K562 (cell line): ENCODE data around the gene TPCN1. TPM values are rescaled to one million over a fixed set of nuclear protein-coding genes. Genes with fewer than 3 reads are reported as not detected.
A peak's percentile ranks its signal among the peaks of the same experiment; 100 is the strongest.

ENCODE experiments used
- ATAC-seq: fragments of 200-7000 bp; cut with Tn5 transposase; 3 replicates; pipeline ENCODE4 v1.9.1; 2020; ENCODE audit warnings: moderate library complexity
- BruUV-seq: library from RNA; stranded (reverse); fragments of 400-500 nt; replicated peaks from 2 replicates; lab custom pipeline; 2021; lab: Mats Ljungman, UMichigan
- CTCF ChIA-PET: fragments of 300-600 bp; formaldehyde crosslinking; extraction: SDS; loops from one replicate; lab custom pipeline; 2021; ENCODE audit warnings: low intra/inter-chr PET ratio; lab: Yijun Ruan, JAX
- POLR2A ChIA-PET: fragments of 300-600, 350-650 bp; sonication (Branson Sonifier 250); formaldehyde crosslinking; extraction: SDS; loops from one replicate; lab custom pipeline; 2021; ENCODE audit warnings: antibody characterized with exemption, inconsistent platforms; lab: Yijun Ruan, JAX
- DNase-seq, 4 experiments: peaks; one replicate each; pipeline versions ENCODE4 v3.0.0 to v3.0.0-alpha.2; 2011 to 2018; ENCODE audit warnings: low spot score in 3 of 4, mixed read lengths in 3 of 4; ENCODE audit errors: extremely low read depth in 1 of 4
- FAIRE-seq: peaks from 2 replicates; lab custom pipeline; 2011; peaks lifted over from hg19 to GRCh38; lab: Jason Lieb, UNC
- H2AFZ ChIP-seq: 2 replicates; pipeline ENCODE4 v1.6.0; 2011; ENCODE audit warnings: low read depth, low read length, control low read depth, inconsistent platforms
- H3K27ac ChIP-seq: fragments of 200-600 bp; 3 replicates; pipeline ENCODE4 v1.8.0; 2011; ENCODE audit warnings: low read depth, mild to moderate bottlenecking, control low read depth, inconsistent platforms, low read length, moderate library complexity, mixed read lengths; ENCODE audit errors: extremely low read depth
- H3K27me3 ChIP-seq, 2 experiments: fragments of 300-600 bp in 1 of 2; 2 replicates in 1 of 2; 3 replicates in 1 of 2; pipeline versions ENCODE4 v1.6.0 to v1.8.0; 2011; ENCODE audit warnings: inconsistent platforms in 2 of 2, low read length in 2 of 2, mild to moderate bottlenecking in 1 of 2, mixed read lengths in 1 of 2, moderate library complexity in 1 of 2; ENCODE audit not compliant: control insufficient read depth in 2 of 2, insufficient read depth in 2 of 2
- H3K36me3 ChIP-seq: fragments of 300-600 bp; 3 replicates; pipeline ENCODE4 v1.8.0; 2011; ENCODE audit warnings: mild to moderate bottlenecking, low read length, inconsistent platforms; ENCODE audit not compliant: control insufficient read depth, insufficient read depth
- H3K4me1 ChIP-seq, 2 experiments: fragments of 200-600 bp in 1 of 2; replicated peaks in 1 of 2; 2 replicates in 1 of 2; 3 replicates in 1 of 2; pipeline versions ENCODE4 v1.5.1 to v1.8.0; 2011; ENCODE audit warnings: inconsistent platforms in 2 of 2, low read length in 2 of 2, mild to moderate bottlenecking in 1 of 2, mixed read lengths in 1 of 2, moderate library complexity in 1 of 2; ENCODE audit not compliant: control insufficient read depth in 2 of 2, insufficient read depth in 2 of 2
- H3K4me2 ChIP-seq: 2 replicates; pipeline ENCODE4 v1.6.1; 2011; ENCODE audit warnings: low read length, control low read depth, inconsistent platforms, mixed read lengths; ENCODE audit not compliant: insufficient read depth
- H3K4me3 ChIP-seq: fragments of 200-600 bp; sonication (generic), shearing (Covaris generic); 2 replicates; pipeline ENCODE4 v1.5.1; 2016; ENCODE audit warnings: control low read depth, inconsistent platforms
- H3K79me2 ChIP-seq: fragments of 200-600 bp; 3 replicates; pipeline ENCODE4 v1.8.0; 2011; ENCODE audit warnings: low read length, inconsistent platforms; ENCODE audit not compliant: control insufficient read depth, insufficient read depth
- H3K9ac ChIP-seq, 2 experiments: 2 replicates each; pipeline versions ENCODE4 v1.6.0 to v1.6.1; 2011; ENCODE audit warnings: low read depth in 2 of 2, low read length in 2 of 2, control low read depth in 1 of 2, inconsistent platforms in 1 of 2, mild to moderate bottlenecking in 1 of 2, mixed read lengths in 1 of 2; ENCODE audit not compliant: insufficient read depth in 1 of 2
- H3K9me1 ChIP-seq: one replicate; pipeline ENCODE4 v1.6.0; 2011; ENCODE audit warnings: inconsistent platforms, mild to moderate bottlenecking, low read length, moderate library complexity; ENCODE audit not compliant: control insufficient read depth, insufficient read depth
- H3K9me3 ChIP-seq: replicated peaks from 2 replicates; pipeline ENCODE4 v1.5.1; 2011; ENCODE audit warnings: low read depth, low read length, inconsistent platforms; ENCODE audit not compliant: control insufficient read depth, insufficient read depth
- H4K20me1 ChIP-seq: replicated peaks from 2 replicates; pipeline ENCODE4 v1.6.1; 2011; ENCODE audit warnings: low read length, inconsistent platforms, mixed read lengths; ENCODE audit not compliant: control insufficient read depth, insufficient read depth
- BACH1 ChIP-seq: fragments of 200-800 bp; sonication (Bioruptor generic); IDR thresholded peaks from 2 replicates; pipeline ENCODE4 v1.6.1; 2016; ENCODE audit warnings: missing genetic modification characterization, missing compliant biosample characterization
- WGBS: fragments of 100-300 bp; shearing (Covaris generic); methylation state at CpG from one replicate; pipeline ENCODE4 v1.1.6; 2016; ENCODE audit warnings: low coverage, mixed read lengths; ENCODE audit not compliant: insufficient coverage; ENCODE audit errors: missing lambda C conversion rate; 5-methylcytosine and 5-hydroxymethylcytosine counted together
- in situ Hi-C: fragments of 300-500 bp; cut with MboI; formaldehyde crosslinking; loops from 4 replicates; pipeline ENCODE4 v1.15.0; 2018; ENCODE audit warnings: inconsistent platforms, mixed read lengths
- intact Hi-C: fragments of 100-400 bp; cut with micrococcal nuclease; formaldehyde crosslinking; loops from 2 replicates; pipeline ENCODE4 v1.14.2; 2022
- polyA plus RNA-seq, 8 experiments: library from polyadenylated mRNA; depleted of rRNA in 4 of 8; stranded (reverse) in 5 of 8; unstranded in 3 of 8; fragments of >200 nt; fragmentation: Nextera tagmentation in 2 of 8; fragmentation: Illumina TruSeq in 1 of 8; extraction: Ambion mirVana in 2 of 8; extraction: Trizol in 1 of 8; gene quantifications; 2 replicates each; pipeline versions ENCODE4 v1.2.1 to v1.2.3, GENCODE V29; 2011 to 2014; ENCODE audit warnings: inconsistent platforms in 1 of 8, missing spikeins in 1 of 8
- total RNA-seq, 7 experiments: library from RNA; depleted of rRNA in 6 of 7; stranded (reverse); fragments of >200 nt in 6 of 7; fragmentation: Illumina TruSeq in 2 of 7; extraction: Trizol in 2 of 7; gene quantifications; 2 replicates each; pipeline versions ENCODE4 v1.2.1 to v1.2.3, GENCODE V29; 2011 to 2021; ENCODE audit warnings: low replicate concordance in 1 of 7
- TF ChIP-seq, protein P1 (sequence below), 3 experiments: fragments of 200-800 bp in 1 of 3; fragments of 250-450 bp in 1 of 3; fragments of 450-650 bp in 1 of 3; sonication (Bioruptor Pico) in 1 of 3; sonication (Bioruptor generic) in 1 of 3; formaldehyde crosslinking in 1 of 3; IDR thresholded peaks; 2 replicates each; pipeline versions ENCODE4 v1.6.1 to v1.8.0; 2016 to 2022; ENCODE audit warnings: mild to moderate bottlenecking in 2 of 3, missing genetic modification characterization in 2 of 3, missing compliant biosample characterization in 1 of 3, moderate library complexity in 1 of 3

Gene TPCN1
- total and polyA plus RNA-seq, 9 of the 15 experiments (the other 6 are each of a cell fraction or from before 2014, with no cell fraction given) = 0.80 to 23.8 (median 7.4) TPM

DNA sequence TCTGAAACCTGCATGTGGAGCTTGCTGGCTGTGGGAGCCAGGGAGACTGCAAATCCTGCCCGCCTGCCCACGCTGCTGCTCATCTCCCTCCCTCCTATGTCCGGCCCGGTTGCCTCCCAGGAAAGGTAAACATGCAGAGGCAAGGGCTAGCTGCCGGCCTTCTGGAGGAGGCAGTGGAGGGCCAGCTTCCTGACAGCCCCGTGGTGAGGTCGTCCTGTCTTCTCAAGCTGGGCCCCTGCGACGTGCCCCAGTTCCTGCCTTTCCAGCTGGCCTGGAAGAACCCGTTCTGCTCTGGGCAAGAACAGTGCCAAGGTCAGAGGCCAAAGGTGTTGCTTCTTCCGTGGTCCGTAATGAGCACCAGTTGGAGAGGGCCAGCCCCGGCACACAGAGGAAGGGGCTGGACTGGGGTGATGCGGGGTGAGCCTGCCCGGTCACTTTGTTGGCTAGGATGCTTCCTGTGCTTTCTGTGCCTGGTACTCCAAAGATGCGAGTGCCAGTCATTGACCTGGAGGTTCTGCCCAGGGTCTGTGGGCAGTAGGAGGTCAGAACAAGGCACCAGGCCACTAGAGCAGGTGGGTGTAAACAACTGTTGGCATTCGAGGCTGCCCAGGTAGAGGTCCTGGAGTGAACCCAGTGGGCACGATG is 25.3 kb downstream of the TPCN1 start:
- no TSS peak for BruUV-seq
- WGBS = 86% methylated on average over 15 of the region's 18 CpGs
- TF ChIP-seq BACH1 (tag) = no peak
- TF ChIP-seq, protein P1, sequence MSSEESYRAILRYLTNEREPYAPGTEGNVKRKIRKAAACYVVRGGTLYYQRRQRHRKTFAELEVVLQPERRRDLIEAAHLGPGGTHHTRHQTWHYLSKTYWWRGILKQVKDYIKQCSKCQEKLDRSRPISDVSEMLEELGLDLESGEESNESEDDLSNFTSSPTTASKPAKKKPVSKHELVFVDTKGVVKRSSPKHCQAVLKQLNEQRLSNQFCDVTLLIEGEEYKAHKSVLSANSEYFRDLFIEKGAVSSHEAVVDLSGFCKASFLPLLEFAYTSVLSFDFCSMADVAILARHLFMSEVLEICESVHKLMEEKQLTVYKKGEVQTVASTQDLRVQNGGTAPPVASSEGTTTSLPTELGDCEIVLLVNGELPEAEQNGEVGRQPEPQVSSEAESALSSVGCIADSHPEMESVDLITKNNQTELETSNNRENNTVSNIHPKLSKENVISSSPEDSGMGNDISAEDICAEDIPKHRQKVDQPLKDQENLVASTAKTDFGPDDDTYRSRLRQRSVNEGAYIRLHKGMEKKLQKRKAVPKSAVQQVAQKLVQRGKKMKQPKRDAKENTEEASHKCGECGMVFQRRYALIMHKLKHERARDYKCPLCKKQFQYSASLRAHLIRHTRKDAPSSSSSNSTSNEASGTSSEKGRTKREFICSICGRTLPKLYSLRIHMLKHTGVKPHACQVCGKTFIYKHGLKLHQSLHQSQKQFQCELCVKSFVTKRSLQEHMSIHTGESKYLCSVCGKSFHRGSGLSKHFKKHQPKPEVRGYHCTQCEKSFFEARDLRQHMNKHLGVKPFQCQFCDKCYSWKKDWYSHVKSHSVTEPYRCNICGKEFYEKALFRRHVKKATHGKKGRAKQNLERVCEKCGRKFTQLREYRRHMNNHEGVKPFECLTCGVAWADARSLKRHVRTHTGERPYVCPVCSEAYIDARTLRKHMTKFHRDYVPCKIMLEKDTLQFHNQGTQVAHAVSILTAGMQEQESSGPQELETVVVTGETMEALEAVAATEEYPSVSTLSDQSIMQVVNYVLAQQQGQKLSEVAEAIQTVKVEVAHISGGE (CRISPR knock-in tag; IDR thresholded peaks at IDR 0.05) = peak in 1 of 3 experiments; percentile 36; a peak in 1 of 6 replicates
- DNase-seq (no peak), FAIRE-seq (no peak), ATAC-seq (no peak)
- Histone ChIP-seq H3K9me1 (no peaks in the 10 kb centered on the region), H3K9me3 (no peaks in the 10 kb centered on the region), H3K4me2 (no peak overlapping the region), H3K27ac (no peak overlapping the region), H3K9ac (peak overlapping the region in 1 of 2 experiments; percentile 70; a peak in 1 of 4 replicates), H3K79me2 (no peaks in the 10 kb centered on the region), H3K27me3 (no peaks in the 10 kb centered on the region), H2AFZ (no peak overlapping the region), H3K36me3 (peaks cover 41% of the 10 kb centered on the region; the same call in 2 of the 3 replicates), H4K20me1 (no peaks in the 10 kb centered on the region), H3K4me1 (peaks cover 19 to 31% of the 10 kb centered on the region in 2 experiments; a peak in 4 of 5 replicates), H3K4me3 (no peak overlapping the region)
- ChIA-PET CTCF (no interaction called here), POLR2A (interaction anchor here (0.6 to 0.8 kb wide), 2 partner anchors 70 to 136 kb away, joined by 3 read pairs; no protein-coding TSS in a partner anchor)
- in situ Hi-C loops = no loop called here
- intact Hi-C loops = no loop called here
